GM20000 (cell line): ENCODE results near the gene FOXP1.

ENCODE experiments used
- DNase-seq: peaks from one replicate; pipeline ENCODE4 v3.0.0; 2012; ENCODE audit warnings: low spot score
- TF ChIP-seq, protein P1 (sequence below): IDR thresholded peaks from 2 replicates; pipeline ENCODE4 v1.5.1; 2012; ENCODE audit warnings: mild to moderate bottlenecking, control low read depth; ENCODE audit errors: extremely low read depth, missing control alignments

Gene FOXP1

DNA sequence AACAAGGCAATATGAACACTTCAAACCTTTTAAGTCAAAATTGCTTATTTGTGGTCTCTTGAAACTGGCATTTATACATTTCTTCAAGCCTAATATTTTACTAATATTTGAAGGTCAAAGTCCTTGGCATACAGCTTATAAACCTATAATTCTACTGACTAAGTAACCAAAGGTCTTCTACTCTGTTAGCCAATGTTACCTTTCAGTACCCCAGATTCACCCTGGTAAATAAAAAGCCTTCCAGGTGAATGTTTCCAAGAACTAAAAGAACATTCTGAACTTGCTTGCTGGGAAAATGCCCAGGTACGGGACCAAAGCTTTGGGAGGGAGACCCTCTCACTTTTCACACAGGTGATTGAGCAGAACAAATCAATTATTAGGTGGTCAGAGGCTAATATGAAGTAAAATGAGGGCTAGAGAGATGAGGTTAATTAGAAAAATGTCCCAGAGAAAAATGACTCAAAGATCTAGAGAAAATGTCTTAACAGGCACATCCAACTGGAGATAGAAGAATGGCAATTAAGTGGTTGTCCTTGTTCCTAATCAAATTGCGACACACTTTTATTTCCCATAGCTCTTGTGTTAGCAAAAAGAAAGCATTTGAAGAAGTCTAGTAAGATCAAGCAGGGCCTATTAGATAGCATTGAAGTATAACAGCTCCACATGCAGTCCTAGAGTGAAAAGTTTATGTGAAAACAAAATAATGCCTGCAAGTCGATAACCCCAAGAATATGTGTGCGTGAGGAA is 232.0 kb downstream of the FOXP1 start:
- DNase-seq: no peak
- TF ChIP-seq, protein P1, sequence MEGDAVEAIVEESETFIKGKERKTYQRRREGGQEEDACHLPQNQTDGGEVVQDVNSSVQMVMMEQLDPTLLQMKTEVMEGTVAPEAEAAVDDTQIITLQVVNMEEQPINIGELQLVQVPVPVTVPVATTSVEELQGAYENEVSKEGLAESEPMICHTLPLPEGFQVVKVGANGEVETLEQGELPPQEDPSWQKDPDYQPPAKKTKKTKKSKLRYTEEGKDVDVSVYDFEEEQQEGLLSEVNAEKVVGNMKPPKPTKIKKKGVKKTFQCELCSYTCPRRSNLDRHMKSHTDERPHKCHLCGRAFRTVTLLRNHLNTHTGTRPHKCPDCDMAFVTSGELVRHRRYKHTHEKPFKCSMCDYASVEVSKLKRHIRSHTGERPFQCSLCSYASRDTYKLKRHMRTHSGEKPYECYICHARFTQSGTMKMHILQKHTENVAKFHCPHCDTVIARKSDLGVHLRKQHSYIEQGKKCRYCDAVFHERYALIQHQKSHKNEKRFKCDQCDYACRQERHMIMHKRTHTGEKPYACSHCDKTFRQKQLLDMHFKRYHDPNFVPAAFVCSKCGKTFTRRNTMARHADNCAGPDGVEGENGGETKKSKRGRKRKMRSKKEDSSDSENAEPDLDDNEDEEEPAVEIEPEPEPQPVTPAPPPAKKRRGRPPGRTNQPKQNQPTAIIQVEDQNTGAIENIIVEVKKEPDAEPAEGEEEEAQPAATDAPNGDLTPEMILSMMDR: no peak

GRCh38 chr3:71350998-71351397 is 232.5 kb downstream of the FOXP1 start:
- TF ChIP-seq, protein P1: no peak
- DNase-seq: no peak

GRCh38 chr3:71348831-71349230 is 234.7 kb downstream of the FOXP1 start:
- no peak for DNase-seq
- TF ChIP-seq, protein P1: no peak

DNA sequence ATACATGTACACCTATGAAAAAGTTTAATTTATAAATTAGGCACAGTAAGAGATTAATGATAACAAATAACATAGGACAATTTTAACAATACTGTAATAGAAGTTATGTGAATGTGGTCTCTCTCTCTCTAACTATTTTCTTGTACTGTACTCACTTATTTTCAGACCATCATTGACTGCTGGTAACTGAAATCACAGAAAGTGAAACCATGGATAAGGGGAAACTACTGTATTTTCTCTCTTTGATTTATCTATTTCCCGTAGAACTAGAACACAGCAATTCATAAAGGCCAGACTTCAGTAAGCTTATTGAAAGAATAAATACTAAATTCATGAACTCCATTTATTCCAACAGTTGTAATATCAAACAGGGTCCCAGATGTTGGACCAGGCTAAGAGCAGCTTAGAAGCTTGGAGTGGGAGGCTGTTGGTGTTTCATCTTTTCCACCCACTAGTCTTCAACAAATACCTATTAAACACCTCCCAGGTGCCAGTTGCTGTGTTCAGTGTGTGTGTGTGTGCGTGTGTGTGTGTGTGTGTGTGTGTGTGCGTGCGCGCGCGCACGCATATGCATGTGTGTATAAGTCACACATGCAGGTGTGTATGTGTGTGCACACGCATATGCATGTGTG is 235.4 kb downstream of the FOXP1 start:
- no peak for DNase-seq

DNA sequence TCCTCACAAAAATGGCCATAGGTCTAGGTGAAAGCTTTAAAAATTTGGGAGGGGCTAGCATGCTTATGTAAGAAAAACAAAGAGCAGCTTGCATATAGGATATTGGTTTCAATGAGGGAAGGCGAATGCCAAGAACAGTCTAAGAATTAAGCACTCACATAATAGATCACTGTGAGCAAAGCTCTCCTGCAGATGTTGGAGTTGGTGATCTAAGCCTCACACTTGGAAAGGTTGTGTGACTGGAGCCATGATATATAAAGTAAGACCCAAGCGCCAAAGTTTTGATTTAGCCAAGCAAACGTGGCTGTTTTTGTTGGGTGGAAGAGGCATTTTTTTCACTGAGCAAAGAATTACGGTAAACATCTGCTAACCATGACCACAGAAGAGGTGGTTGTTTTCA is 237.5 kb downstream of the FOXP1 start:
- TF ChIP-seq, protein P1: no peak
- no peak for DNase-seq

More for the DNA sequence above, 235.4 kb downstream of the FOXP1 start:
- TF ChIP-seq, protein P1: no peak

DNA sequence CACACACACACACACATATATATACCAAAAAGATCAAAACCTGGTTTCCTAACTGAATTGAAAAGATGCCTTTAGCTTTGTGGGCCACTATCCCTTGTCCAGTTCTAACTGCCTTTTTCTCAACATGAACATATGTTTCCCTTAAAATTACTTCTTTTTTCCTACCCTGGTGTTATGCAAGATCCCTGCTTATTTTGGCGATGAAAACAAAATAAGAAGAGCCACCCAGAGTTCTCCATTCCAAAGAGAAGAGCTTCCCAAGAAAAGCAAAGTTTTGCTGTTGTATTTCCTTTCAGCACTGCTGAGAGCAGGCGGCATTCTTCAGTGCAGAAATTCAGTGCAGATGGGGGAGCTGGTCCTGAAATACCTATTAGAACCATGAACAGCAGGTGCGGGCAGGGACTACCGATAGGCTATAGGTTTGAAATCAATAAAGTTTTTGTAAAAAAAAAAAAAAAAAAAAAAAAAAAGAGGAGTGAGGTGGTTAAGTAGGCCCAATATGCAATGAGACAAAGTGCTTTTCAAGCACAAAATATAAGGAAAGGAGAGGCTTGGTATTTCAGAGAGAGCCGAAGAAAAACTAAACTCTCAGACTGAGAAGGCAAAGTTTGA is 238.0 kb downstream of the FOXP1 start:
- TF ChIP-seq, protein P1: no peak
- DNase-seq: no peak

DNA sequence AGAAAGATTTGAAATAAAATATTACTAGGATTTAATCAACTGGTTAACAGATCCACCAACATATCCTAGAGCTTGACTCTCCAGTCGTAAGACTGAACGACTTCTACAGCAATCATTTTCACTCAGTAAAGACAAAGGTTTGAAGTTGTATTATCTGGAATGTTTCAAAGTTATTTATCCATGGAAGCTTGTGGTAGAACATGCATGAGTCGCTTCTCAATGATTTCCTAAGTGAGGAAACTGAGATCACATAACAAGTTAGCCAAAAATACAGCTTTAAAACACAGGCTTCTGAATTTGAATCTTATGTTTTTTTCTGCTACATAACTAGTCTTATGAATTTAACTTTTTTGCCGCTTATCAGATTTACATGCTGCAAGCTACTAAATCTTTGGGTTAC is 241.8 kb downstream of the FOXP1 start:
- TF ChIP-seq, protein P1: no peak
- DNase-seq: no peak
